ENCODE results near the gene PCK2. TPM values are rescaled to one million over a fixed set of nuclear protein-coding genes. Genes with fewer than 3 reads are reported as not detected.

Gene PCK2
- polyA plus RNA-seq, 2 of the 4 experiments (the other 2 are of a cell fraction) = 16.9 to 60.2 TPM

GRCh38 chr14:24127673-24128072 lies 33.6 kb downstream of the PCK2 start:
- Histone ChIP-seq H3K9me3 (no peaks in the 10 kb centered on the region), H3K4me1 (no peaks in the 10 kb centered on the region), H3K27ac (no peak overlapping the region), H3K4me2 (no peak overlapping the region), H3K4me3 (no peak overlapping the region)
- DNase-seq (ENCODE audit: low read depth in 1 of 2, low spot score in 1 of 2) (no peak), ATAC-seq (no peak), FAIRE-seq (no peak)
- CTCF ChIA-PET = interaction anchor here (1.0 to 4.5 kb wide), 5 partner anchors 10 to 38 kb away, joined by 3 to 22 read pairs (median 4); partner anchors contain the start of genes EMC9 and IRF9
- POLR2A ChIA-PET = interaction anchor here (2.2 kb wide), 1 partner anchor 8 kb away, joined by 7 read pairs; the partner anchor contains the start of gene PSME1
- TF ChIP-seq, protein P1, sequence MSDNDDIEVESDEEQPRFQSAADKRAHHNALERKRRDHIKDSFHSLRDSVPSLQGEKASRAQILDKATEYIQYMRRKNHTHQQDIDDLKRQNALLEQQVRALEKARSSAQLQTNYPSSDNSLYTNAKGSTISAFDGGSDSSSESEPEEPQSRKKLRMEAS (IDR thresholded peaks at IDR 0.05) = no peak
- no peak for TF ChIP-seq MAZ (IDR thresholded peaks at IDR 0.05; ENCODE audit: borderline replicate concordance, low read depth, low read length)
- no peak for TF ChIP-seq SREBF2 (IDR thresholded peaks at IDR 0.05)
- no peak for TF ChIP-seq CBX2 (IDR thresholded peaks at IDR 0.05; ENCODE audit: borderline replicate concordance, low read depth)
- TF ChIP-seq RAD21 (conservative IDR thresholded peaks at IDR 0.05 in 1 of 2, IDR thresholded peaks at IDR 0.05 in 1 of 2) = no peak
- WGBS (ENCODE audit: missing lambda C conversion rate) = 81% methylated on average over 2 of the region's 2 CpGs

DNA sequence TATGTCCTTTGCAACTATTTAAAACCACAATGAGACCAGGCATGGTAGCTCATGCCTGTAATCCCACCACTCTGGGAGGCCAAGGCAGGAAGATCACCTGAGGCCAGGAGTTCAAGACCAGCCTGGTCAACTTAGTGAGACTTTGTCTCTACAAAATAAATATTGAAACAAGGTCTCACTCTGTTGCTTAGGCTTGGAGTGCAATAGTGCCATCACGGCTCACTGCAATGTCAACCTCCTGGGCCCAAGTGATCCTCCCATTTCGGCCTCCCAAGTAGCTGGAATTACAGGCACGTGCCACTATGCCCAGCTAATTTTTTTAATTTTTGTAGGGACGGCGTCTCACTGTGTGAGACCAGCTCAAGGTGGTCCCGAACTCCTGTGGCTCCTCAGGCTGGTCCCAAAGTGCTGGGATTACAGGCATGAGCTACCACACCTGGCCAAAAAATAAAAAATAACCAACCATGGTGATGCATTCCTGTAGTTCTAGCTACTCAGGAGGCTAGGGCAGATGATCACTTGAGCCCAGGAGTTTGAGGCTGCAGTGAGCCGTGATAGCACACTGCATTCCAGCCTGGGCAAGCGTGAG lies 35.4 kb downstream of the PCK2 start:
- no peaks in the 10 kb centered on the region for H3K4me1 ChIP-seq
- CTCF ChIA-PET = interaction anchor here (0.7 to 1.6 kb wide), 5 partner anchors 11 to 39 kb away, joined by 3 read pairs; partner anchors contain the start of genes EMC9 and IRF9
- H3K27ac ChIP-seq = no peak overlapping the region
- no peak for FAIRE-seq
- no peak for DNase-seq (ENCODE audit: low read depth in 1 of 2, low spot score in 1 of 2)
- POLR2A ChIA-PET = no interaction called here
- no peak for TF ChIP-seq RCOR1 (IDR thresholded peaks at IDR 0.05; ENCODE audit: low read depth, low read length)
- TF ChIP-seq EHF (CRISPR knock-in tag; IDR thresholded peaks at IDR 0.05) = no peak
- no peak for TF ChIP-seq ESRRA (IDR thresholded peaks at IDR 0.05; ENCODE audit: borderline replicate concordance, low read length)
- no peak for TF ChIP-seq RAD21 (conservative IDR thresholded peaks at IDR 0.05 in 1 of 2, IDR thresholded peaks at IDR 0.05 in 1 of 2)
- no peak for TF ChIP-seq TFCP2L1 (CRISPR knock-in tag; IDR thresholded peaks at IDR 0.05)
- H3K4me2 ChIP-seq = no peak overlapping the region
- H3K4me3 ChIP-seq = no peak overlapping the region
- 84% methylated on average over 8 of the region's 8 CpGs for WGBS (ENCODE audit: missing lambda C conversion rate)
- no peaks in the 10 kb centered on the region for H3K9me3 ChIP-seq
- no peak for ATAC-seq

DNA sequence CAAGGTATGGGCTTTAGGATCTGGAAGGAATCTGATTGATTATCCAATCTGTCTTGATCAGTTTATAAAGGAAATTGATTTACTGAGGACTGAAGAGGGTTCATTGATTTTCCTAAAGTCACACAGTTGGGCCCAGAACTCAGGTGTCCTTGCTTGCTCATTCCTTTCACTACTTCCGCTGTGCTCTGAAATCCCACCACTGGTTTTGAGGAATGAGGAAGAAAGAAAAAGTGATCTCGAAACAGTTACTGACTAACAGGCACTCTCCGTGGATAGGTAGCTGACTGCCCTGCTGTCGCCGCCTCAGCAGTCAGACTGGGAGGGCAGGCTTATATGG lies 36.2 kb downstream of the PCK2 start, which contains the start of gene FITM1:
Gene FITM1 (plus strand): TSS at position 280 of the 337 bp plus-strand sequence. CDS start 905 bp downstream, outside the sequence.
- no peak within 1 kb of the TSS for H3K4me3 ChIP-seq
- 89% methylated on average over 5 of the region's 5 CpGs for WGBS (ENCODE audit: missing lambda C conversion rate)
- no peak for TF ChIP-seq HOXB5 (CRISPR knock-in tag; IDR thresholded peaks at IDR 0.05)
- TF ChIP-seq, protein P2, sequence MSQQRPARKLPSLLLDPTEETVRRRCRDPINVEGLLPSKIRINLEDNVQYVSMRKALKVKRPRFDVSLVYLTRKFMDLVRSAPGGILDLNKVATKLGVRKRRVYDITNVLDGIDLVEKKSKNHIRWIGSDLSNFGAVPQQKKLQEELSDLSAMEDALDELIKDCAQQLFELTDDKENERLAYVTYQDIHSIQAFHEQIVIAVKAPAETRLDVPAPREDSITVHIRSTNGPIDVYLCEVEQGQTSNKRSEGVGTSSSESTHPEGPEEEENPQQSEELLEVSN (IDR thresholded peaks at IDR 0.05; ENCODE audit: borderline replicate concordance, low read depth) = no peak
- TF ChIP-seq, protein P1 (IDR thresholded peaks at IDR 0.05) = no peak
- no peak for TF ChIP-seq ZNF302 (CRISPR knock-in tag; IDR thresholded peaks at IDR 0.05)
- no peak for TF ChIP-seq RCOR1 (IDR thresholded peaks at IDR 0.05; ENCODE audit: low read depth, low read length)
- TF ChIP-seq ZSCAN20 (CRISPR knock-in tag; IDR thresholded peaks at IDR 0.05) = no peak
- no peak for TF ChIP-seq SREBF2 (IDR thresholded peaks at IDR 0.05)
- TF ChIP-seq EP300 (IDR thresholded peaks at IDR 0.05) = no peak
- no peak for TF ChIP-seq KDM1A (IDR thresholded peaks at IDR 0.05; ENCODE audit: low read depth)
- no peak for TF ChIP-seq JUN (IDR thresholded peaks at IDR 0.05)
- TF ChIP-seq ESRRA (IDR thresholded peaks at IDR 0.05; ENCODE audit: borderline replicate concordance, low read length) = no peak
- no peak for TF ChIP-seq EHF (CRISPR knock-in tag; IDR thresholded peaks at IDR 0.05)
- no peak for TF ChIP-seq HOXA7 (CRISPR knock-in tag; IDR thresholded peaks at IDR 0.05)
- TF ChIP-seq, protein P3, sequence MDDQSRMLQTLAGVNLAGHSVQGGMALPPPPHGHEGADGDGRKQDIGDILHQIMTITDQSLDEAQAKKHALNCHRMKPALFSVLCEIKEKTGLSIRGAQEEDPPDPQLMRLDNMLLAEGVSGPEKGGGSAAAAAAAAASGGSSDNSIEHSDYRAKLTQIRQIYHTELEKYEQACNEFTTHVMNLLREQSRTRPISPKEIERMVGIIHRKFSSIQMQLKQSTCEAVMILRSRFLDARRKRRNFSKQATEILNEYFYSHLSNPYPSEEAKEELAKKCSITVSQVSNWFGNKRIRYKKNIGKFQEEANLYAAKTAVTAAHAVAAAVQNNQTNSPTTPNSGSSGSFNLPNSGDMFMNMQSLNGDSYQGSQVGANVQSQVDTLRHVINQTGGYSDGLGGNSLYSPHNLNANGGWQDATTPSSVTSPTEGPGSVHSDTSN (IDR thresholded peaks at IDR 0.05) = no peak
- no peak for TF ChIP-seq FOSL2 (IDR thresholded peaks at IDR 0.05)
- no peak for TF ChIP-seq FOSL2 (CRISPR knock-in tag; IDR thresholded peaks at IDR 0.05)
- no peak for TF ChIP-seq POLR2AphosphoS2 (conservative IDR thresholded peaks at IDR 0.05; ENCODE audit: low read length)
- no peak for TF ChIP-seq HOXB13 (CRISPR knock-in tag; IDR thresholded peaks at IDR 0.05; ENCODE audit: low read depth)
- no peak for TF ChIP-seq NFE2L2 (conservative IDR thresholded peaks at IDR 0.05; ENCODE audit: low read length)
- no peak for TF ChIP-seq CHD4 (IDR thresholded peaks at IDR 0.05; ENCODE audit: borderline replicate concordance)
- no peak within 1 kb of the TSS for H3K4me2 ChIP-seq
- ChIA-PET CTCF (interaction anchor here (0.6 to 1.3 kb wide), 3 partner anchors 11 to 202 kb away, joined by 3 to 4 read pairs (median 3); partner anchors contain the start of genes EMC9 and IRF9), POLR2A (no interaction called here)
- H3K4me1 ChIP-seq = peaks cover 4% of the 10 kb centered on the region; the same call in 1 of the 3 replicates
- no peak within 1 kb of the TSS for H3K27ac ChIP-seq
- FAIRE-seq = no peak
- DNase-seq (ENCODE audit: low read depth in 1 of 2, low spot score in 1 of 2) = no peak
- ATAC-seq = no peak
- H3K9me3 ChIP-seq = no peaks in the 10 kb centered on the region

Data from A549 (cell line).